PC-3 (cell line): ENCODE measurements around the gene HOXD4. TPM values are rescaled to one million over a fixed set of nuclear protein-coding genes. Genes with fewer than 3 reads are reported as not detected.

ENCODE experiments used
- ATAC-seq: fragments of 200-7000 bp; cut with Tn5 transposase; 2 replicates; pipeline ENCODE4 v1.9.1; 2020; ENCODE audit warnings: mild to moderate bottlenecking, moderate library complexity
- BruUV-seq: library from RNA; stranded (reverse); fragments of 400-500 nt; replicated peaks from 2 replicates; lab custom pipeline; 2021; lab: Mats Ljungman, UMichigan
- CTCF ChIA-PET: fragments of 300-600 bp; sonication (Branson Sonifier 250); formaldehyde crosslinking; loops from one replicate; lab custom pipeline; 2022; ENCODE audit warnings: antibody characterized with exemption; lab: Charles Lee
- POLR2A ChIA-PET: fragments of 300-600 bp; sonication (Branson Sonifier 250); formaldehyde crosslinking; loops from one replicate; lab custom pipeline; 2022; ENCODE audit warnings: antibody characterized with exemption; ENCODE audit not compliant: unreplicated experiment; lab: Charles Lee
- DNase-seq: peaks from one replicate; pipeline ENCODE4 v3.0.0-alpha.2; 2015
- H2AFZ ChIP-seq: fragments of 300-600 bp; sonication (generic); 2 replicates; pipeline ENCODE4 v1.6.0; 2016; ENCODE audit warnings: antibody characterized with exemption, low read length
- H3F3A ChIP-seq: fragments of 300-600 bp; sonication (generic); one replicate; pipeline ENCODE4 v1.6.0; 2017; ENCODE audit warnings: antibody characterized with exemption, low read length, control low read depth, mild to moderate bottlenecking; ENCODE audit not compliant: unreplicated experiment
- H3K27ac ChIP-seq: fragments of 300-600 bp; sonication (generic); 2 replicates; pipeline ENCODE4 v1.5.1; 2016; ENCODE audit warnings: mild to moderate bottlenecking, low read length
- H3K27me3 ChIP-seq: fragments of 300-600 bp; sonication (generic); 2 replicates; pipeline ENCODE4 v1.6.1; 2016; ENCODE audit warnings: low read length, mixed read lengths
- H3K36me3 ChIP-seq: fragments of 300-600 bp; sonication (generic); 2 replicates; pipeline ENCODE4 v1.6.1; 2016; ENCODE audit warnings: low read depth, mixed run types, low read length, mixed read lengths
- H3K4me1 ChIP-seq: fragments of 300-600 bp; sonication (generic); 2 replicates; pipeline ENCODE4 v1.5.1; 2016; ENCODE audit warnings: low read length; ENCODE audit not compliant: insufficient read depth
- H3K4me2 ChIP-seq: fragments of 300-600 bp; sonication (generic); 2 replicates; pipeline ENCODE4 v1.6.0; 2016; ENCODE audit warnings: low read length
- H3K4me3 ChIP-seq: fragments of 300-600 bp; sonication (generic); 2 replicates; pipeline ENCODE4 v1.5.1; 2016; ENCODE audit warnings: mild to moderate bottlenecking, low read length, mixed read lengths
- H3K79me2 ChIP-seq: fragments of 300-600 bp; sonication (generic); 2 replicates; pipeline ENCODE4 v1.6.1; 2017; ENCODE audit warnings: low read length, mixed read lengths
- H3K9ac ChIP-seq: fragments of 300-600 bp; sonication (generic); 2 replicates; pipeline ENCODE4 v1.6.0; 2016; ENCODE audit warnings: mild to moderate bottlenecking, low read length
- H3K9me2 ChIP-seq: fragments of 300-600 bp; sonication (generic); replicated peaks from 2 replicates; pipeline ENCODE4 v1.6.1; 2016; ENCODE audit warnings: mixed run types, low read length, mixed read lengths
- H3K9me3 ChIP-seq: fragments of 300-600 bp; sonication (generic); 2 replicates; pipeline ENCODE4 v1.6.1; 2016; ENCODE audit warnings: low read length, mixed read lengths
- H4K20me1 ChIP-seq: fragments of 300-600 bp; sonication (generic); 2 replicates; pipeline ENCODE4 v1.6.1; 2016; ENCODE audit warnings: low read length, mixed read lengths
- EZH2 ChIP-seq: fragments of 300-600 bp; sonication (generic); IDR thresholded peaks from one replicate; pipeline ENCODE4 v1.6.1; 2017; ENCODE audit warnings: antibody characterized with exemption, mild to moderate bottlenecking, low read length; ENCODE audit not compliant: unreplicated experiment
- EZH2phosphoT487 ChIP-seq: fragments of 300-600 bp; sonication (generic); IDR thresholded peaks from 2 replicates; pipeline ENCODE4 v1.6.1; 2018; ENCODE audit warnings: mild to moderate bottlenecking, antibody characterized with exemption, low read length, borderline replicate concordance
- intact Hi-C: fragments of 100-400 bp; cut with micrococcal nuclease; formaldehyde crosslinking; loops from 2 replicates; pipeline ENCODE4 v1.9.0; 2023
- total RNA-seq: library from RNA; depleted of rRNA; stranded (reverse); fragments of >200 nt; gene quantifications from 2 replicates; pipeline ENCODE4 v1.2.3, GENCODE V29; 2014
- TF ChIP-seq, protein P1 (sequence below): fragments of 300-600 bp; sonication (generic); conservative IDR thresholded peaks from 2 replicates; pipeline ENCODE4 v1.5.1; 2017; ENCODE audit warnings: antibody characterized with exemption, low read depth, mild to moderate bottlenecking, low read length

Gene HOXD4
- total RNA-seq, 1 experiment from 2014 or later = 0.29 TPM

GRCh38 chr2:176122052-176122682 is 29.2 kb upstream of the HOXD4 start:
- POLR2A ChIA-PET = no interaction called here
- Histone ChIP-seq H3F3A (no peaks in the 10 kb centered on the region), H3K36me3 (no peaks in the 10 kb centered on the region; the same call in 1 of the 2 replicates), H3K9me2 (no peaks in the 10 kb centered on the region), H4K20me1 (no peaks in the 10 kb centered on the region), H3K4me1 (no peaks in the 10 kb centered on the region), H3K27me3 (no peaks in the 10 kb centered on the region), H3K4me2 (no peak overlapping the region), H3K27ac (no peak overlapping the region), H3K9me3 (no peaks in the 10 kb centered on the region), H2AFZ (no peak overlapping the region), H3K79me2 (no peaks in the 10 kb centered on the region), H3K9ac (no peak overlapping the region), H3K4me3 (no peak overlapping the region)
- BruUV-seq = no TSS peak
- DNase-seq (no peak), ATAC-seq (no peak)
- intact Hi-C loops = no loop called here
- no peak for TF ChIP-seq EZH2
- no peak for TF ChIP-seq EZH2phosphoT487
- TF ChIP-seq, protein P1, sequence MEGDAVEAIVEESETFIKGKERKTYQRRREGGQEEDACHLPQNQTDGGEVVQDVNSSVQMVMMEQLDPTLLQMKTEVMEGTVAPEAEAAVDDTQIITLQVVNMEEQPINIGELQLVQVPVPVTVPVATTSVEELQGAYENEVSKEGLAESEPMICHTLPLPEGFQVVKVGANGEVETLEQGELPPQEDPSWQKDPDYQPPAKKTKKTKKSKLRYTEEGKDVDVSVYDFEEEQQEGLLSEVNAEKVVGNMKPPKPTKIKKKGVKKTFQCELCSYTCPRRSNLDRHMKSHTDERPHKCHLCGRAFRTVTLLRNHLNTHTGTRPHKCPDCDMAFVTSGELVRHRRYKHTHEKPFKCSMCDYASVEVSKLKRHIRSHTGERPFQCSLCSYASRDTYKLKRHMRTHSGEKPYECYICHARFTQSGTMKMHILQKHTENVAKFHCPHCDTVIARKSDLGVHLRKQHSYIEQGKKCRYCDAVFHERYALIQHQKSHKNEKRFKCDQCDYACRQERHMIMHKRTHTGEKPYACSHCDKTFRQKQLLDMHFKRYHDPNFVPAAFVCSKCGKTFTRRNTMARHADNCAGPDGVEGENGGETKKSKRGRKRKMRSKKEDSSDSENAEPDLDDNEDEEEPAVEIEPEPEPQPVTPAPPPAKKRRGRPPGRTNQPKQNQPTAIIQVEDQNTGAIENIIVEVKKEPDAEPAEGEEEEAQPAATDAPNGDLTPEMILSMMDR = no peak
- CTCF ChIA-PET = no interaction called here

DNA sequence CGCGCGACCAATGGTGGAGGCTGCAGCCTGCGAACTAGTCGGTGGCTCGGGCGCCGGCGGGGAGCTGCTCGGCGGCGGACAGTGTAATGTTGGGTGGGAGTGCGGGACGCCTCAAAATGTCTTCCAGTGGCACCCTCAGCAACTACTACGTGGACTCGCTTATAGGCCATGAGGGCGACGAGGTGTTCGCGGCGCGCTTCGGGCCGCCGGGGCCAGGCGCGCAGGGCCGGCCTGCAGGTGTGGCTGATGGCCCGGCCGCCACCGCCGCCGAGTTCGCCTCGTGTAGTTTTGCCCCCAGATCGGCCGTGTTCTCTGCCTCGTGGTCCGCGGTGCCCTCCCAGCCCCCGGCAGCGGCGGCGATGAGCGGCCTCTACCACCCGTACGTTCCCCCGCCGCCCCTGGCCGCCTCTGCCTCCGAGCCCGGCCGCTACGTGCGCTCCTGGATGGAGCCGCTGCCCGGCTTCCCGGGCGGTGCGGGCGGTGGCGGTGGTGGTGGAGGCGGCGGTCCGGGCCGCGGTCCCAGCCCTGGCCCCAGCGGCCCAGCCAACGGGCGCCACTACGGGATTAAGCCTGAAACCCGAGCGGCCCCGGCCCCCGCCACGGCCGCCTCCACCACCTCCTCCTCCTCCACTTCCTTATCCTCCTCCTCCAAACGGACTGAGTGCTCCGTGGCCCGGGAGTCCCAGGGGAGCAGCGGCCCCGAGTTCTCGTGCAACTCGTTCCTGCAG is 28.5 kb upstream of the HOXD4 start, which contains the start of gene HOXD9:
HOXD9 (plus strand) TSS at position 37 of the 728 bp plus-strand sequence; CDS start at position 87, 50 bp downstream.
- Histone ChIP-seq H3K27ac (no peak within 1 kb of the TSS), H3K36me3 (no peaks in the 10 kb centered on the region; the same call in 1 of the 2 replicates), H3K9ac (no peak within 1 kb of the TSS), H3K9me2 (no peaks in the 10 kb centered on the region), H2AFZ (no peak within 1 kb of the TSS), H3K79me2 (no peaks in the 10 kb centered on the region), H3K27me3 (no peaks in the 10 kb centered on the region), H3F3A (no peaks in the 10 kb centered on the region), H3K9me3 (no peaks in the 10 kb centered on the region), H4K20me1 (no peaks in the 10 kb centered on the region), H3K4me1 (no peaks in the 10 kb centered on the region), H3K4me2 (no peak within 1 kb of the TSS), H3K4me3 (no peak within 1 kb of the TSS)
- BruUV-seq = no TSS peak
- DNase-seq (no peak), ATAC-seq (no peak)
- TF ChIP-seq, protein P1 = no peak
- TF ChIP-seq EZH2phosphoT487 = no peak
- TF ChIP-seq EZH2 = no peak
- intact Hi-C loops = no loop called here
- POLR2A ChIA-PET = no interaction called here
- CTCF ChIA-PET = no interaction called here
